Lower lobe of right lung (tissue), 2 donors: ENCODE measurements around the gene IPCEF1. TPM values are rescaled to one million over a fixed set of nuclear protein-coding genes. Genes with fewer than 3 reads are reported as not detected.

ENCODE experiments used
- ATAC-seq, 2 donors: fragments of 200-7000 bp; cut with Tn5 transposase; one replicate each; pipeline ENCODE4 v1.9.1; 2020 to 2022; ENCODE audit warnings: mild to moderate bottlenecking in 2 of 2, moderate library complexity in 2 of 2
- DNase-seq: peaks from one replicate; pipeline ENCODE4 v3.0.0-alpha.2; 2020
- H3K27ac ChIP-seq: fragments of 200-600 bp; one replicate; pipeline ENCODE4 v1.8.0; 2022
- H3K27me3 ChIP-seq: fragments of 200-600 bp; one replicate; pipeline ENCODE4 v1.8.0; 2022; ENCODE audit warnings: low read depth
- H3K36me3 ChIP-seq: fragments of 200-600 bp; one replicate; pipeline ENCODE4 v1.8.0; 2022; ENCODE audit warnings: mild to moderate bottlenecking
- H3K4me1 ChIP-seq: fragments of 200-600 bp; one replicate; pipeline ENCODE4 v1.8.0; 2022
- H3K4me3 ChIP-seq: fragments of 200-600 bp; one replicate; pipeline ENCODE4 v1.8.0; 2022; ENCODE audit warnings: mild to moderate bottlenecking
- H3K9me3 ChIP-seq: fragments of 200-600 bp; one replicate; pipeline ENCODE4 v1.8.0; 2022
- intact Hi-C: fragments of 100-400 bp; cut with DNase I; formaldehyde crosslinking; loops from one replicate; pipeline ENCODE4 v1.11.0; 2022
- total RNA-seq: library from RNA; stranded (reverse); fragmentation: NEBNext Ultra II Directional; extraction: Animal tissue kit (Norgen Biotek cat#: 25700); gene quantifications from one replicate; pipeline ENCODE4 v1.2.1, GENCODE V29; 2021
- TF ChIP-seq, protein P1 (sequence below): fragments of 200-600 bp; IDR thresholded peaks from one replicate; pipeline ENCODE4 v1.8.0; 2022; ENCODE audit warnings: antibody characterized with exemption, mild to moderate bottlenecking
- donor health status: DM: no; HTN: yes; CAD: no; lungs with severe emphysema.

Gene IPCEF1
- total RNA-seq, 1 donor from 2014 or later, result 7.9 TPM

DNA sequence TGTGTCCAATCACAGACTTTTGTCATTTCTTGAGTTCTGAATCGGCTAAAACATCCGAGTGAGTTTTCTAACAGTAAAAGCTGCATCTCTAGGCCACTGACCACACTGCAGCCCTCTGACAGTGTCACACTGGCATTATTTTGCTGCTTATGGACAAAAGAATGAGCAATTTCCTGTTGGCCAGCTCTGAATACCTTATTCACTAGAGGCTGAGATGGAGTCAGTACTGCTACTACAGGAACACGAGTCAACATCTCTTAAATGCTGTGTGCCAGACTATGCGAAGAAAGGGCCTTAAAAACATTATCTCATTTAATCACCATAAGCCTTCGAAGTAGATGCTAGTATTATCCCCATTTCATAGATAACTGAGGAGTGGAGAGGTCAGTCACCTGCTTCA is 42.5 kb upstream of the IPCEF1 start:
- DNase-seq, result no peak
- ATAC-seq, result no peak
- TF ChIP-seq, protein P1, sequence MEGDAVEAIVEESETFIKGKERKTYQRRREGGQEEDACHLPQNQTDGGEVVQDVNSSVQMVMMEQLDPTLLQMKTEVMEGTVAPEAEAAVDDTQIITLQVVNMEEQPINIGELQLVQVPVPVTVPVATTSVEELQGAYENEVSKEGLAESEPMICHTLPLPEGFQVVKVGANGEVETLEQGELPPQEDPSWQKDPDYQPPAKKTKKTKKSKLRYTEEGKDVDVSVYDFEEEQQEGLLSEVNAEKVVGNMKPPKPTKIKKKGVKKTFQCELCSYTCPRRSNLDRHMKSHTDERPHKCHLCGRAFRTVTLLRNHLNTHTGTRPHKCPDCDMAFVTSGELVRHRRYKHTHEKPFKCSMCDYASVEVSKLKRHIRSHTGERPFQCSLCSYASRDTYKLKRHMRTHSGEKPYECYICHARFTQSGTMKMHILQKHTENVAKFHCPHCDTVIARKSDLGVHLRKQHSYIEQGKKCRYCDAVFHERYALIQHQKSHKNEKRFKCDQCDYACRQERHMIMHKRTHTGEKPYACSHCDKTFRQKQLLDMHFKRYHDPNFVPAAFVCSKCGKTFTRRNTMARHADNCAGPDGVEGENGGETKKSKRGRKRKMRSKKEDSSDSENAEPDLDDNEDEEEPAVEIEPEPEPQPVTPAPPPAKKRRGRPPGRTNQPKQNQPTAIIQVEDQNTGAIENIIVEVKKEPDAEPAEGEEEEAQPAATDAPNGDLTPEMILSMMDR, result no peak
- no peak overlapping the region for H3K4me3 ChIP-seq
- H3K27ac ChIP-seq, result no peak overlapping the region
- no peaks in the 10 kb centered on the region for H3K9me3 ChIP-seq
- intact Hi-C loops, result no loop called here
- no peaks in the 10 kb centered on the region for H3K4me1 ChIP-seq
- no peaks in the 10 kb centered on the region for H3K27me3 ChIP-seq
- no peaks in the 10 kb centered on the region for H3K36me3 ChIP-seq

DNA sequence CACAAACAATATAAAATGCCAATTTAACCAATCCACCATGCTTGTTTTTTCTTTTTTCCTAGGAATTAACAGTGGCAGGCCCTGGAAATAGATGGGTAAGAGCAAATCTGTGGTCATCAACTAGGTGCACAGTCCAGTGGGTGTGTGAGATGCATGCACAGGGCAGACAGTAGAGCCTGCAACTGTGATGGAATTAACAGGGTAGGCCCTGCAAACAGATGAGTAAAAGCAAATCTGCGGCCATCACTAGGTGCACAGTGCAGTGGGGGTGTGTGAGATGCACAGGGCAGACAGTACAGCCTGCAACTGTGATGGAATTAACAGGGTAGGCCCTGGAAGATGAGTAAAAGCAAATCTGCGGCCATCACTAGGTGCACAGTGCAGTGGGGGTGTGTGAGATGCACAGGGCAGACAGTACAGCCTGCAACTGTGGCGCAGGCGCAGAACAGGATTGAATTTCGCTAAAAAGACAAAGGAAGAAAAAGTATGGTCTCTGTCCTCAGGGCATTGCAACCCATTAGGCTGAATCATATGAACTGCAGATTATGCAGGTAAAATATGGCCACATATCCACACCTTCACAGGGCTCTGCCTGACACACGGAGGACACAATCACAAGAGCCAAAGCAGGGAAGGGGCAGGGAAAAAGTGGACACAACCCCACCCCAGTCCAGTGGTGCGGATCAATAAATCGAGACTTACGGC is 41.0 kb upstream of the IPCEF1 start:
- Histone ChIP-seq H3K27me3 (no peaks in the 10 kb centered on the region), H3K4me1 (no peaks in the 10 kb centered on the region), H3K36me3 (no peaks in the 10 kb centered on the region), H3K27ac (no peak overlapping the region), H3K9me3 (no peaks in the 10 kb centered on the region), H3K4me3 (no peak overlapping the region)
- no peak for ATAC-seq
- TF ChIP-seq, protein P1, result no peak
- intact Hi-C loops, result no loop called here
- no peak for DNase-seq

DNA sequence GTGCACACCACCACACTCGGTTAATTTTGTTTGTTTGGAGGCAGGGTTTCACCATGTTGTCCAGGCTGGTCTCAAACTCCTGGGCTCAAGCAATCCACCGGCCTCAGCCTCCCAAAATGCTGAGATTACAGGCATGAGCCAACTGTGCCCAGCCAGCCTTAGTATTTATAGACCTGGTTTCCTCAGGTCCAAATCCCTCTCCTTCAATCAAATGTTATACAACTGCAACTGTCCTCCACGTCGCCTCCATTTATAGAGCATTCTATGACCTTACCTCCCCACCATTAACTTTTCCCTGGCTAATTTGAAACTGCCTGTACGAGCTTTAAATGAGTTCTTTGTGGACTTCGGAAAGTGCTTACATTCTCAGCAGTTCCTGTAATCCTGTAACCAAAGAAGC is 39.3 kb upstream of the IPCEF1 start:
- no peak overlapping the region for H3K4me3 ChIP-seq
- ATAC-seq (no peak), DNase-seq (no peak)
- H3K36me3 ChIP-seq, result no peaks in the 10 kb centered on the region
- H3K27ac ChIP-seq, result no peak overlapping the region
- no peaks in the 10 kb centered on the region for H3K9me3 ChIP-seq
- intact Hi-C loops, result no loop called here
- H3K4me1 ChIP-seq, result no peaks in the 10 kb centered on the region
- TF ChIP-seq, protein P1, result no peak
- H3K27me3 ChIP-seq, result no peaks in the 10 kb centered on the region

DNA sequence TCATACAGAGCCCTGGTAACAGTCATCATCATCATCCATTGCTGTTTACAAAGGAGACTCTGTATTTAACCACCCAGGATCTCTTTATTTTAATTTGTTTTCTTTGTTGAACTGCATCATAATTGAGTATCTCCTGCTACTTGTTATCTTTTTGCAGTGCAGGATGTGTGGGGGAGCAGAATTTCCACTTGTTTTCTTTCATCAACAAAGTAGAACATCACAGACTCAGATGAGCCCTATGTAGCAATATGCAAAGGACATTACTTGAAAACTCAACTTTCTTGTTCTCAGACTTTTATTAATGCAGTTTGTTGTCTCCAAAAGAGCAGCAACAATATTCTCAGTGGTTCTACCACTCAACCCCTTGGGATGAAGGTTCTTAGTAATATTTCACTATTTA is 38.7 kb upstream of the IPCEF1 start:
- no peak overlapping the region for H3K27ac ChIP-seq
- no peak overlapping the region for H3K4me3 ChIP-seq
- no peaks in the 10 kb centered on the region for H3K36me3 ChIP-seq
- no peaks in the 10 kb centered on the region for H3K4me1 ChIP-seq
- no peak for ATAC-seq
- TF ChIP-seq, protein P1, result no peak
- H3K9me3 ChIP-seq, result no peaks in the 10 kb centered on the region
- H3K27me3 ChIP-seq, result no peaks in the 10 kb centered on the region
- no peak for DNase-seq
- intact Hi-C loops, result no loop called here

DNA sequence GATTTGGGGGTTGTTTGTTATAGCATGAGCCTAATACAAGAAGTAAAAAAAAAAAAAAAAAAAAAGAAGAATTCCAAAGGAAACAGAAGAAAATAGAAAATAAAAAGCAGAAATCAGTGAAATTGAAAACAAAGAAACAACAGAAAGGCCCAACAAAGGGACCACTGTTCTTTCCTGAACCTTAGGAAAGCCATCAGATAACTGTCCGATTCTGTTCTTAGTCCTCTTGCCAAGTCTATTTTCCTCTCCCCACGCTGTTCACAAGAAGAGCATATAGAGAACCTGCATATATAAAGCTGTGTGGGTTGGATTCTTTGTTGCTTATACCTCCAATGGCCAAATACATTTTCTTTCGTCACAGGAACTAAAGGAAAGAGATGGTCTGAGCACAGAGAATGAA is 38.0 kb upstream of the IPCEF1 start:
- Histone ChIP-seq H3K27ac (no peak overlapping the region), H3K27me3 (no peaks in the 10 kb centered on the region), H3K4me1 (no peaks in the 10 kb centered on the region), H3K36me3 (no peaks in the 10 kb centered on the region), H3K4me3 (no peak overlapping the region), H3K9me3 (no peaks in the 10 kb centered on the region)
- TF ChIP-seq, protein P1, result no peak
- intact Hi-C loops, result no loop called here
- DNase-seq (no peak), ATAC-seq (no peak)
